GM19193 (cell line): ENCODE results near the gene ANK2.

Experiments used
- POLR2A ChIP-seq: IDR thresholded peaks from 4 replicates; pipeline ENCODE4 v1.6.1; 2011; ENCODE audit not compliant: insufficient read depth, insufficient read length; ENCODE audit errors: extremely low read depth

ANK2 gene

DNA sequence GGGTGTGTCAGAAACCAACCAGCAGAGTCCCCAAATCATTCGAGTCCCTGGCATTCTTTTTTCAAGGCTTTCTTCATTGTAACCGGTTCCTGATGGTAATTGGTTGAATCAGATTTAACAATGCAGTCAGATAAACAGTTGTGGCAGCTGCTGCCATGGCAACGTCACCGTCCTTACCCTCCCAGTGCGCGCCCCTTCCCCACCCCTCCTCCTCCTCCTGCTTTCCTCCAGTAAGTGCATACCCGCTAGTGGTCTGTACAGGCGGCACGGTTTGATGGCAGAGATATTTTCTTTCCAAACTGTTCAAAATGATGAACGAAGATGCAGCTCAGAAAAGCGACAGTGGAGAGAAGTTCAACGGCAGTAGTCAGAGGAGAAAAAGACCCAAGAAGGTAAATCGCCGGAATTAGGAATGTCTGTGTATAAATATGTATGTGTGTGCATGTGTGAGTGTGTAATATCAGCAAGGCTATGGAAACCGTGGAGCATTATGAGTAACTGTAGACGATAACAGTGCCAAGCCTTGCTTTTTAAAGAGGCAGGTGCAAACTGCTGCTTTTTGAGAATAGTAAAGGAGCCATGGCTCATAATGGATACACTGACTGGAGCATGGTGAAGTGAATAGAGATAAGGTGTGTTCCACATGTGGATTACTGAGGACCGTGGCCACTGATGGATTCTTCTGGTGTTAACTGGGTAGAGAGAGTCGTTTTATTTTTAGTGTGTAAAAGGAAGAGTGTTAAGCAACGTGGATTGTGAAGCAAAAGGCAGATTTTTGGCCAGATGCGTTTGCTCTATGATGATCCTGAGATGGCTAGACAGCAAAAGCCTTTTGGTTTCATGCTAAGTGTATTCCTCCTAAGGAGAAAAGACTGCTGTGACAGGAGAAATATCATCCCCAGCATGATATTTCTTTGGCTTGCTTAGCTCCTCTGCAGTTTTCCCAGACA, at the start of gene ANK2:
Gene ANK2 (plus strand): TSS at position 233 of the 950 bp plus-strand sequence. CDS start 76 bp downstream, at position 309.
- TF ChIP-seq POLR2A: no peak

DNA sequence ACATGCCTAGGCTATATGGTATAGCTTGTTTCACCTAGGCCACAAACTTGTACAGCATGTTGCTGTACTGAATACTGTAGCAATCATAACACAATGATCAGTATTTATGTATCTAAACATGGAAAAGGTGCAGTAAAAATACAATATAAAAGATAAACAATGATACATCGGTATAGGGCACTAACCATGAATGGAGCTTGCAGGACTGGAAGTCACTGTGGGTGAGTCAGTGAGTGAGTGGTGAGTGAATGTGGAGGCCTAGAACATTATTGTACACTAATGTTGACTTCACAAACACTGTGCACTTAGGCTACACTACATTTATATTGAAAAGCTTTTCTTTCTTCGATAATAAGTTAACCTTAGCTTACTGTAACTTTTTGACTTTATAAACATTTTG, 45.6 kb upstream of the ANK2 start:
- no peak for TF ChIP-seq POLR2A

DNA sequence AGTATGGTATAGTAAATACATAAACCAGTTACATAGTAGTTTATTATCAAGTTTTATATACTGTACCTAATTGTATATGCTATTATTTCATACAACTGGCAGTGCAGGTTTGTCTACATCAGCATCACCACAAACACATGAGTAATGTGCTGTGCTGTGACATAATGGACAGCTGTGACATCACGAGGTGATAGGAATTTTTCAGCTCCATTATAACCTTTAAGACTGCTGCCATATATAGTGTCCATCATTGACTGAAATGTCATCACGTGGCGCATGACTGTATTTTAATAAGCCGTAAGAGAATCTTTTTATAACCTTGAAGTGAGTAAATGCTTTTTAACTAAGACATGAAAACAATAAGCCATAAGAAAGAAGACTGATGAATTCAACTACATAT, 44.8 kb upstream of the ANK2 start:
- TF ChIP-seq POLR2A: no peak

DNA sequence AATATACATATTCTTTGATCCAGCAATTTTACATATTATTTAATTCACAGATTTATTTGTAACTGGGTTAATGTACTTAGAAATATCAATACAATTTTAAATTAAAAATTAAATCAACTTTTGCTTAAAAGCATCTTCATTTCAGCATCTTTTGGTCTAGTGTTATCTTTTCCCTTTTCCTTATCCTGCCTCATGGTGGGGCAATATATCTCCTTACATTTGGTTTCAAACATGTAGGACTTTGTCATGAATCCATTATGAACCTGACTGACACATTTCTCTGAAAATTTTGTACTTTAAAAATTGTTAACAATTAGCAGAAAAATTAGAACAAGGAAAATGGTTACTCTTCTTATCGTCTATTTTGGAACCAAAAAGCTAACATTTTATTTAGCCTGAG, 42.8 kb upstream of the ANK2 start:
- TF ChIP-seq POLR2A: no peak

DNA sequence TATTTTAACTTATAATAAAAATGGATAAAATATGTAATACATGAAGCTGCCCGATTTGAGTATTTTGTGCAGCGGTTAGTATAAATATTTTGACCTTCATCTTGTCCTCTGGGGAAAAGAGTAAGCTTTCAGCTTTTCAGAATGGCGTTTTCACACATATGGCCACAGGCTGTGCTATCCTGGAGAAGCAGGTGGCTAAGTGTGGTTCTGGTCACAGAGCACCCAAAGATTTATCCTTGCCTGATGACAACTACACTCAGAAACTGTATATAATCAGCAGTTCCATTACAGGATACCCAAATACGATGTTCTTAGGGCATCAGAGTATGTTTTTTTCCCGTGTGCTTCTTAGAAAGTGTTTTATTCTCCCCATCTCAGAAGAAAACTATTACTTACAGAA, 42.3 kb upstream of the ANK2 start:
- no peak for TF ChIP-seq POLR2A

DNA sequence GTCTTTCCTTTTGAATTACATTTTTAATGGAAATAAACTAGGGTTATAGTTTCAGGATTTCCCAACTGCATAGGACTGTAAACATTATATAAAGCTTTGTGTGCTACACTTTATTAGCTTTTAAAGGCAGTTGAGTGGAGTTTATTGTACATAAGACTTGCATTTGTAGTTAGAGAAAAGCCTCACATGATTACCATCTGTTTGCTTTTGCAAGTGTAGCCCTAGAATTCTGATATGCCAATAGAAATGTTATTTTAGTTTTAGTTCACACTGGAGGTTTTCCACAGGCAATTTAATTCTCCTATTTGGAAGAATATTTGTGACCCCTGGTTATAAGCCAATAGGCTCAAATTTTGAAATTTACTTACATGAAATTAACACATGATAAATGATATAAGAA, 41.3 kb upstream of the ANK2 start:
- TF ChIP-seq POLR2A: no peak

DNA sequence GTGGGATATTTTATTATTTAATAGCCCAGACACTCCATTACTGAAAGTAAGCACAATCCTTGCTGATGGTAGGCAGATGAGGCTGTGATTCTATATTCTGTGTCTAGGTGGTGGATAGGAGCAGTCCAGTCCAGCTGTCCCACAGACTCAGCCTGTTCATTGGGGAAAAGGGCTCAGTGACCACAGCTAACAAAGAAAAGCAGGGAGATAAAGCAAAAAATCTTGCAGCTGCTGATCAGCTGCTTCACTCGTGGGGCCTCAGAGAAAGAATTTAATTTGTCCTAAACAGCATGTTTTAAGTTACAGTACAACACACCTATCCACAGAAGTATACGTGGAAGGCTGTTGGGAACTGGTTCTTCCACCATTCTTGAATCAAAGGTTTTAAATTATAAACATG, 40.7 kb upstream of the ANK2 start:
- no peak for TF ChIP-seq POLR2A

DNA sequence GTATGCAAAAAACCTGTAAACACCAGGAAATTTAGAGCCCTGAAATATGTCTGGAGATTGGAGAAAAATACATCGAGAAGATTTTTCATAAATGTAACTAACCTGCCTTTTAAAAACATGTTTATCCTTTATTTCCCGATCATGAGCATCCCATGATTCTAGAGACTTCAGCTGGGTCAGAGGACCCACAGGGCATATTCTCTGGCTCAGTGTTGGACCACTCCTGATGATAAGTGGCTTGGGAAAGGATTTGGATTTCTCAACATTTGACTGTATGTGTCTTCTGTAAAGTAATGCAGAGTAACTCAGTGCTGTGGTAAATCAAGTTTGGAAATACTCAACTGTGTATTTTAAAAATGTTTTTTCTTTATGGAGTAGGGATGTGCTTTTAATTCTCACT, 40.0 kb upstream of the ANK2 start:
- TF ChIP-seq POLR2A: no peak

DNA sequence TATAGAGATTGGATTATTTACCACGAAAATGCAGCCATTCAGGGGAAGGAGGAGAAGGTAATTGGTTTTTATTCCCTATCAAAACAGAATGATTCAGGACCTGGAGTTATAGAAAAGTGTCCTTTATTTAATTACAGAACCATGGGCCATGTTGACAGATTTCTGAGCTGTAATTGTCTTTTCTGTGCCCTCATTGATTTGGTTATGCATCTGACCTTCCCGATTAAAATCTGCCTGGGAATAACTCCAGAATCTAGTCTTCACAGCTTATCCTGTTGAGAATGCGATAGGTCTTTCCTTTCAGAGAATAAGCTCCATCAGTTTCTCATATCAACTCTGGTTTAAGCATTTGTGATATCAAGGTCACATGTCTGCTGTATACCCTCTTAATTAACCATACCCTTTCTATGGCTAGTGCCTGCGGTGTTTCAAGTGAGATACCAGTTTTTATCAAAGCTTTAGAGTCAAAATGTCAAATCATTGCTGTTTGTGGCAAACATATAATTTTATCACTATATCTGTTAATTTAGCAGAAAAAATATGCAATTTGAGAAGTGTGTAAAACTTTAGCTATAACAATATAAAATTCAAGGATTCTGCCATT, 37.2 kb upstream of the ANK2 start:
- TF ChIP-seq POLR2A: no peak

DNA sequence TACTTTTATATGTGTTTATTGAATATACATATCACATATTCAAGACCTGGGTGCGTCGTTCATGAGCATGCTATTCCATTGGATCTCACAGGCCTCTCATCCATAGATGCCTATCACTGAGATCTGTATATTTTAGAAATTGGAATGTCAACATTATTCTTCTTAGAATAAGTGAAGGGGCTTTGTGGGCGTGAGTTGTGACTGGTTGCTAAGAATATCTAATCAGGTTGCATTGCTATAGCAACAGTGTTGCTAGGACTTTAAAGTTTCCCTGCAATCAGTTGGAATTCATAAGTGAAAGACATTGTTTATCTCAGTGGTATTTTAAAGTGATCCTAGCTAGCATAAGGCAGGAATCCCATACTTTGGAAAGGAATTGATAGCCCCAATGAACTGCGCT, 36.7 kb upstream of the ANK2 start:
- no peak for TF ChIP-seq POLR2A

DNA sequence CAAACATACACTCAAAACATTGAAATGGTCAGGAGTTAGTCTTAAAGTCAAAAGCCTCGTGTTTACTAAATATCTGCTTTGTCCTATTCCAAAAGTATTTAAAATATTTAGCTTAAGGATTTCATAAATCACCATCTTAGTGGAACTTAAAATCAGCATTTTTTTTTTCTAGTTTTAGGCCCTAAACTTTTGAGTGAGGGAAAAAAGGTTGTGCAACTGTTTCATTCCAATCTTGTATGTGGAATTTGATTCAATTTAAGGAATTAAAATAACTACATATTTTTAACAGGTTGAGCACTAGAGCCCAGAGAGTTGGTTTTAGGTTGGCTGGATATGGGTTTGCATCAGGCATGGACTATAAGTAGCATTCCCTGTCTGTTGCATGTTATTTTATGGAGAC, 35.7 kb upstream of the ANK2 start:
- no peak for TF ChIP-seq POLR2A

DNA sequence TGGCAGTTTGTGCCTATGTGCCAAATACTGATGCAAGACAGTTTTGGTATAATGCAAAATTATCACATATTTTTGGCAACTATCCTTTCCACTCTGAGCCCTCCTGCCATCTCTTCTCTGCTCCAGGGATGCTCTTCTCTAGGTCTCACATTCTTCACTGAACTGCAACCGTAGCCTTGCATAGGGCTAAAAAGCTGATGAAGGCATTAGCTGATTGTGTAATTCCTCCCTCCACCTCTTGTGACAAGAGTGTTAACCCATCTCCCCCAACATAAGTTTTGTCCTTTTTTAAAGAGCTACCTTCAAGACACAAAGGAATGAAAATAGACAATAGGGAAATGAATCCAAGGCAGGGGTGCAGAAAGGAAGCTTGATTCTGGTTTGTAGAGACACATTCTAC, 33.1 kb upstream of the ANK2 start:
- TF ChIP-seq POLR2A: no peak

DNA sequence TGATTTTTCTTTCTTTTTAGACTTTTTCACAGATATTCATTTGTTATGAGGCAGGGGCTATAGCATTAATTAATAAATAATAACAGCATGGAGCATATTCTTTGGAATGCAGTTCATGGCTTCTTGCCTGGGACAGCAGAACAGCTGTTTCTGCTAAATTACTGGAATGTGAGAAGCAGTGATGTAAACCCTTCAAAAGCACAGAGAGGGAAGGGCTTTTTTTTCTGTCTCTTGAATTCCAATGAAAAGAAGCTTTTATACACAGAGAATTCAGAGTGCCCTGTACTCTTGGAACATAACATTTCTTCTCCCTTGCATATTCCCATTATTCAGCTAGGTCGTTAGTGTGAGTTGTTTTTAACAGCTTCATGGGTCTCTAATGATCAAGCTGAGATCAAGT, 28.5 kb upstream of the ANK2 start:
- no peak for TF ChIP-seq POLR2A

DNA sequence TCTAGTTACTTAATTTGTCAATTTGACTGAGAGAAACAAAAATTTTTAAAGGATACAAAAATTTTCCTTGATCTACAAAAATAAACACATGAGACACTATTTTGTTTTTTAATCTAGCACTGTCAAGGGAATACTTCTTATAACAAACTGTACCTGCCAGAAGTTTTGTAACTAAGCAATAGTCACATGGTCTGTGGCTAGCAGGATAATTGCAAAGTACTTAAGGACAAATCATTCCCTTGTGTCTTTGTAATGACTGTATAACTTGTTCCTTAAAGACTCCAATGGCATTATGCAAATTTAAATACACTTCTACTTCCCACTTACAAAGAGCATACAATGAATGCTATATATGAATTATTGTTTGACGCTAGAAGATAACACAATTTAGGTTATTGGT, 25.1 kb upstream of the ANK2 start:
- no peak for TF ChIP-seq POLR2A

DNA sequence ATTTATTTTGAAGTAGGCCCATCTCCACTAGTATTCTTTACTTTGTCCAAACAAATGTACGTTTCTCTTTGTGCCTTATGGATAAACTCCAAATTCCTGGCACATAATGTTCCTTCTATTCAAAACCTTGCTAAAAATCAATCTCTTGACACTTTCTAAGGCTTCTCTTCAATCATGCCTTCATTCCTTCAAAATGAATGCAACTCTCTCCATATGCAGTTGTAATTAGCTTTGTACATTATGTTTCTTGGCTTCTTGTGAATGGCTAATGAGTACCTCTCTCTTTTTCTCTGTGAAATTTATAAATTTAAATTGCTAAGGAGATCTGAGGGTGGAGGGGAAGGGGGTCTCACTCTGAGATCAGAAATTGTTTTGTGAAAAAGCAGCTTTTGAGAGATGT, 24.0 kb upstream of the ANK2 start:
- no peak for TF ChIP-seq POLR2A

DNA sequence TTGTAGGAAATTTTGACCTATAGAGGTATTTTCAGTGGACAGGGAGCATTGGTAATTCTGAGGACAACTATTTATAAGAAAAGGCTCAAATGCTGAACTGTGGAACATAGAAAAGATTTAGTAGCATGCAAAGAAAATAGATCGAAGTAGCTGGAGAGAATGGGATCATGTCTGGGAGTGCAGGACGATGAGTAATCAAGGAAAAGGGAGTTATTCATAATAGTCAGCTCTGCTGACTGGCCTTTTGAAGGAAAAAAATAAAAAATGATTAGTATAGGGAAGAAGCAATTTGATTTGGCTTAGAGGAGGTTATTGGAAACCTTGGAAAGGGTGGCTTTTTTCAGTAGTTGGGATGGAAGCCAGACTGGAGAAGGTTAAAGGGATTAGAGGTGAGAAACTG, 22.9 kb upstream of the ANK2 start:
- TF ChIP-seq POLR2A: no peak

DNA sequence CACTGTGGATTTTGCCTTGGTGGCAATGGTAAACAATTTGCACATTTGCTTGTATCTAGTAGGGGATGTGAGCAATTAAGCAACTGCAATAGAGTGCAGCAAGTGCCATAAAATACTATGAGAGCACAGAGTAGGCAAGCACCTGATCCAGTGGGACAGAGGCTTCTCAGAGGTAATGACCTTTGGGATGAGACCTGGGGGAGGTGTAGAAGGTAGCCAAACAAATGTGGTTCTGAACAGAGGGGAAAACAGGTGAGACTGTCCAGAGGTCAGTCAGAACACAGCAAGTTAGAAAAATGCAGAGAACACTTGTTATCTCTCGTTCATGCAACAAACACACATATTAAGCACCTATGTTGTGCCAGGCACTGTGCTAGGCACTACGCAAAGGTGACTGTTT, 21.4 kb upstream of the ANK2 start:
- no peak for TF ChIP-seq POLR2A

DNA sequence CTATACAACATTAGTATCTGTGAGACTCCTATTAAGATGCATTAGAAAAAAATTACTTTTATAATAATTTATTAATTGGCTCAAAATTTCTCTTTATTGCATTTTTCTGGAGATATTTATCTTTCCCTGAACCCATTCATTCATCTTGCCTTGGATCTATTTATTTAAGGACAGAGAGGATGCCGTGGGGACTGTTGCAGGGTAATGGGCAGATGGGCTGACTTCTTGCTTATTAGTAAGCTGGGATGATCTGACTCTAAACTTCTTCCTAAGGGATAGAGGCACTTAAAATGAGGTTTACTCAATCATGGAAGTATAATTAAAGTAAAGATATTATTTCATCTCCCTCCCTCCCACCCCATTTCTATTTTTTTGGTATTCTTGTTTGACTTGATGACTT, 18.2 kb upstream of the ANK2 start:
- TF ChIP-seq POLR2A: no peak
